OCI-LY7 (cell line): Measurements from ENCODE around the gene LRP5.

Source experiments
- EZH2phosphoT487 ChIP-seq: fragments of 200-600 bp; sonication (generic); IDR thresholded peaks from 2 replicates; pipeline ENCODE4 v1.6.1; 2018; ENCODE audit warnings: low read depth, borderline replicate concordance, mild to moderate bottlenecking, mixed run types, antibody characterized with exemption, low read length, moderate library complexity, mixed read lengths
- TF ChIP-seq, protein P1 (sequence below): fragments of 200-600 bp; sonication (generic); conservative IDR thresholded peaks from 2 replicates; pipeline ENCODE4 v1.5.1; 2014; ENCODE audit warnings: mild to moderate bottlenecking, antibody characterized with exemption, low read length, moderate library complexity, mixed read lengths

- TF ChIP-seq, protein P1, sequence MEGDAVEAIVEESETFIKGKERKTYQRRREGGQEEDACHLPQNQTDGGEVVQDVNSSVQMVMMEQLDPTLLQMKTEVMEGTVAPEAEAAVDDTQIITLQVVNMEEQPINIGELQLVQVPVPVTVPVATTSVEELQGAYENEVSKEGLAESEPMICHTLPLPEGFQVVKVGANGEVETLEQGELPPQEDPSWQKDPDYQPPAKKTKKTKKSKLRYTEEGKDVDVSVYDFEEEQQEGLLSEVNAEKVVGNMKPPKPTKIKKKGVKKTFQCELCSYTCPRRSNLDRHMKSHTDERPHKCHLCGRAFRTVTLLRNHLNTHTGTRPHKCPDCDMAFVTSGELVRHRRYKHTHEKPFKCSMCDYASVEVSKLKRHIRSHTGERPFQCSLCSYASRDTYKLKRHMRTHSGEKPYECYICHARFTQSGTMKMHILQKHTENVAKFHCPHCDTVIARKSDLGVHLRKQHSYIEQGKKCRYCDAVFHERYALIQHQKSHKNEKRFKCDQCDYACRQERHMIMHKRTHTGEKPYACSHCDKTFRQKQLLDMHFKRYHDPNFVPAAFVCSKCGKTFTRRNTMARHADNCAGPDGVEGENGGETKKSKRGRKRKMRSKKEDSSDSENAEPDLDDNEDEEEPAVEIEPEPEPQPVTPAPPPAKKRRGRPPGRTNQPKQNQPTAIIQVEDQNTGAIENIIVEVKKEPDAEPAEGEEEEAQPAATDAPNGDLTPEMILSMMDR = no peak
- TF ChIP-seq EZH2phosphoT487 = no peak
These were observed 70.1 kb downstream of the LRP5 start for GRCh38 chr11:68382358-68382998.
